Fibroblast of lung (primary cell): ENCODE measurements around the gene ARPC5. TPM values are rescaled to one million over a fixed set of nuclear protein-coding genes. Genes with fewer than 3 reads are reported as not detected.

Experiments used
- DNase-seq, 2 donors: peaks; one replicate each; pipeline versions ENCODE4 v3.0.0 to v3.0.0-alpha.2; 2010; ENCODE audit warnings: low read depth in 2 of 2
- H2AFZ ChIP-seq: 2 replicates; pipeline ENCODE4 v1.5.1; 2012; ENCODE audit warnings: low read length, control low read depth, inconsistent platforms
- H3K27ac ChIP-seq: 2 replicates; pipeline ENCODE4 v1.5.1; 2011; ENCODE audit warnings: low read length, control low read depth; ENCODE audit not compliant: insufficient read depth
- H3K27me3 ChIP-seq: 2 replicates; pipeline ENCODE4 v1.5.1; 2011; ENCODE audit warnings: mild to moderate bottlenecking, low read length; ENCODE audit not compliant: control insufficient read depth, insufficient read depth
- H3K36me3 ChIP-seq: 2 replicates; pipeline ENCODE4 v1.5.1; 2011; ENCODE audit warnings: low read length; ENCODE audit not compliant: control insufficient read depth, insufficient read depth
- H3K4me1 ChIP-seq: 2 replicates; pipeline ENCODE4 v1.5.1; 2011; ENCODE audit warnings: low read length; ENCODE audit not compliant: control insufficient read depth, insufficient read depth; ENCODE audit errors: extremely low read depth
- H3K4me2 ChIP-seq: 2 replicates; pipeline ENCODE4 v1.5.1; 2011; ENCODE audit warnings: low read length, control low read depth; ENCODE audit not compliant: insufficient read depth; ENCODE audit errors: extremely low read depth
- H3K4me3 ChIP-seq, 4 experiments: fragments of 200-600 bp in 1 of 4; sonication (generic) in 1 of 4; replicated peaks in 1 of 4; 2 replicates each; pipeline ENCODE4 v1.5.1; 2011 to 2016; ENCODE audit warnings: low read length in 4 of 4, low read depth in 3 of 4, mild to moderate bottlenecking in 3 of 4, control low read depth in 2 of 4, inconsistent platforms in 1 of 4, mixed read lengths in 1 of 4; ENCODE audit not compliant: insufficient read depth in 1 of 4; ENCODE audit errors: control extremely low read depth in 1 of 4
- H3K79me2 ChIP-seq: 2 replicates; pipeline ENCODE4 v1.5.1; 2012; ENCODE audit warnings: mild to moderate bottlenecking, low read length, inconsistent platforms; ENCODE audit not compliant: control insufficient read depth, insufficient read depth
- H3K9ac ChIP-seq: 2 replicates; pipeline ENCODE4 v1.5.1; 2011; ENCODE audit warnings: mild to moderate bottlenecking, low read length, control low read depth; ENCODE audit not compliant: insufficient read depth
- H3K9me3 ChIP-seq: 2 replicates; pipeline ENCODE4 v1.5.1; 2012; ENCODE audit warnings: low read depth, low read length; ENCODE audit not compliant: control insufficient read depth, insufficient read depth
- H4K20me1 ChIP-seq: 2 replicates; pipeline ENCODE4 v1.5.1; 2011; ENCODE audit warnings: low read length; ENCODE audit not compliant: control insufficient read depth, insufficient read depth; ENCODE audit errors: extremely low read depth
- EZH2 ChIP-seq: IDR thresholded peaks from 2 replicates; pipeline ENCODE4 v1.5.1; 2012; ENCODE audit warnings: low read length, control low read depth, mild to moderate bottlenecking; ENCODE audit errors: missing control alignments
- polyA plus RNA-seq, 2 donors: library from polyadenylated mRNA; depleted of rRNA in 1 of 2; stranded (reverse) in 1 of 2; unstranded in 1 of 2; fragments of >200 nt; gene quantifications; 2 replicates each; pipeline ENCODE4 v1.2.1, GENCODE V29; 2011 to 2012; ENCODE audit warnings: missing spikeins in 1 of 2
- total RNA-seq: library from RNA; depleted of rRNA; stranded (reverse); fragments of >200 nt; gene quantifications from 2 replicates; pipeline ENCODE4 v1.2.1, GENCODE V29; 2014
- TF ChIP-seq, protein P1 (sequence below), 2 donors: IDR thresholded peaks in 1 of 2; conservative IDR thresholded peaks in 1 of 2; 1 replicate in 1 of 2; 2 replicates in 1 of 2; pipeline ENCODE4 v1.5.1; 2011 to 2012; ENCODE audit warnings: low read length in 2 of 2, control low read depth in 1 of 2, inconsistent platforms in 1 of 2, low read depth in 1 of 2, mild to moderate bottlenecking in 1 of 2

ARPC5 gene
- total and polyA plus RNA-seq, 2 donors (not counting 1 experiment from before 2014, with no cell fraction given) = 142 to 350 TPM

DNA sequence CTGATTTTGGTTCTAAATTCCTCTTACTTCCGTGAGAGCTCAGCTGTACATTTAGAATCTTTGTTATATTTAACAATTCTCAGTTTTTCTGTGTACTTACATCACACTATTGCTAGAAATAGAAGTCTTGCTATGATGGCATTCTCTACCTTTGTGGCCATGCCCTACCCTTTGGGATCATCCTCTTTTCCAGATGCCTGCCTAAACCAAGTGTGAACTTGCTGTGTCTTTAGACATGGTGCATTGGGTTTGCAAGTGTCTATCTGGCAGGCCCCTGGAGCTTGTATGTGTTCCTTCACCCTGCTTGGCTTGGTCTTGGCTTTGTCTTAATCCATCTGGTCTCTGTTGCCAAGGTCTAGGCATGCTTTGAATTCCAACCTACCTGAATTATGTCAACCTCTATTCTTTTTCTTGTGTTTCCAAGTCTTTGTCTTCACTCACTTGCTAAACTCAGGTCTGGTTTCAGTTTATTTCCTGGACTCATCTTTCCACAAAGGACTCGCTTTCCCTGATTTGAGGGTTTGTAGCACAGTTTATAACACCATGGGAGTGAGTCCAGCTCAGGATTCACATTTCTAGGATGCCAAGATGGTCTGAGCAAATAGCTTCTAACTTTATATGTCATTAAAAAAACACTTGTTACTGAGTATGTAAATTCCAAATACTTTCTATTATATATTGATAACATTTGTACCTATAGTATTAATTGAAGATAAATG, 38.2 kb upstream of the ARPC5 start:
- no peaks in the 10 kb centered on the region for H3K79me2 ChIP-seq
- H3K27ac ChIP-seq = no peak overlapping the region
- H3K4me3 ChIP-seq = no peak overlapping the region
- H3K4me1 ChIP-seq = no peaks in the 10 kb centered on the region
- no peak overlapping the region for H3K9ac ChIP-seq
- no peak overlapping the region for H3K4me2 ChIP-seq
- no peak overlapping the region for H2AFZ ChIP-seq
- H3K9me3 ChIP-seq = no peaks in the 10 kb centered on the region
- no peaks in the 10 kb centered on the region for H3K36me3 ChIP-seq
- no peak for TF ChIP-seq EZH2
- TF ChIP-seq, protein P1, sequence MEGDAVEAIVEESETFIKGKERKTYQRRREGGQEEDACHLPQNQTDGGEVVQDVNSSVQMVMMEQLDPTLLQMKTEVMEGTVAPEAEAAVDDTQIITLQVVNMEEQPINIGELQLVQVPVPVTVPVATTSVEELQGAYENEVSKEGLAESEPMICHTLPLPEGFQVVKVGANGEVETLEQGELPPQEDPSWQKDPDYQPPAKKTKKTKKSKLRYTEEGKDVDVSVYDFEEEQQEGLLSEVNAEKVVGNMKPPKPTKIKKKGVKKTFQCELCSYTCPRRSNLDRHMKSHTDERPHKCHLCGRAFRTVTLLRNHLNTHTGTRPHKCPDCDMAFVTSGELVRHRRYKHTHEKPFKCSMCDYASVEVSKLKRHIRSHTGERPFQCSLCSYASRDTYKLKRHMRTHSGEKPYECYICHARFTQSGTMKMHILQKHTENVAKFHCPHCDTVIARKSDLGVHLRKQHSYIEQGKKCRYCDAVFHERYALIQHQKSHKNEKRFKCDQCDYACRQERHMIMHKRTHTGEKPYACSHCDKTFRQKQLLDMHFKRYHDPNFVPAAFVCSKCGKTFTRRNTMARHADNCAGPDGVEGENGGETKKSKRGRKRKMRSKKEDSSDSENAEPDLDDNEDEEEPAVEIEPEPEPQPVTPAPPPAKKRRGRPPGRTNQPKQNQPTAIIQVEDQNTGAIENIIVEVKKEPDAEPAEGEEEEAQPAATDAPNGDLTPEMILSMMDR (conservative IDR thresholded peaks at IDR 0.05 in 1 of 2, IDR thresholded peaks at IDR 0.05 in 1 of 2; ENCODE audit: low read depth in 1 of 2, low read length in 2 of 2) = no peak
- H4K20me1 ChIP-seq = no peaks in the 10 kb centered on the region
- no peaks in the 10 kb centered on the region for H3K27me3 ChIP-seq
- peak in 1 of 2 donors; percentile 19 for DNase-seq

DNA sequence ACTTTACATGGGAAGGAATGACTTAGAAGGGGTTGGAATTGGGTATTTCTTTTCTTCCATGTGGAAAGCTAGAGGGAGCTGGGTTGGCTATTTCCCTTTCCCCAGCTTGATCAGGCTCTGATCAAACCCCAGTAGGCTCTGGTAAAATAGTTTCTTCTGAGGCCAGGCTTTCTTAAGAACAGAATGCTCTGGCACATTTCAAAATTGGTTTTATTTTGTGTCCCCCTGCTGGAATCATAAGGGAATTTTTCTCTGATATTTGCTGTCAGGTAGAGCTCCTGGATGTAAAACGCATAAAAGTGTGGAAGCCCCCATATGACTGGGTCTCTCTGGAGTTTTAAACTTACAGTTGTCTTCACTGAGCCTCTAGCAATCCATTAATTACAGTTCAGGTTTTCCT, 34.6 kb upstream of the ARPC5 start:
- Histone ChIP-seq H3K4me2 (no peak overlapping the region), H3K4me3 (no peak overlapping the region), H2AFZ (no peak overlapping the region), H3K27me3 (no peaks in the 10 kb centered on the region), H3K36me3 (no peaks in the 10 kb centered on the region), H3K9ac (no peak overlapping the region), H3K27ac (no peak overlapping the region), H3K79me2 (no peaks in the 10 kb centered on the region), H3K4me1 (no peaks in the 10 kb centered on the region), H4K20me1 (no peaks in the 10 kb centered on the region), H3K9me3 (no peaks in the 10 kb centered on the region)
- no peak for TF ChIP-seq EZH2
- TF ChIP-seq, protein P1 (conservative IDR thresholded peaks at IDR 0.05 in 1 of 2, IDR thresholded peaks at IDR 0.05 in 1 of 2; ENCODE audit: low read depth in 1 of 2, low read length in 2 of 2) = peak in 1 of 2 donors; percentile 6
- no peak for DNase-seq

DNA sequence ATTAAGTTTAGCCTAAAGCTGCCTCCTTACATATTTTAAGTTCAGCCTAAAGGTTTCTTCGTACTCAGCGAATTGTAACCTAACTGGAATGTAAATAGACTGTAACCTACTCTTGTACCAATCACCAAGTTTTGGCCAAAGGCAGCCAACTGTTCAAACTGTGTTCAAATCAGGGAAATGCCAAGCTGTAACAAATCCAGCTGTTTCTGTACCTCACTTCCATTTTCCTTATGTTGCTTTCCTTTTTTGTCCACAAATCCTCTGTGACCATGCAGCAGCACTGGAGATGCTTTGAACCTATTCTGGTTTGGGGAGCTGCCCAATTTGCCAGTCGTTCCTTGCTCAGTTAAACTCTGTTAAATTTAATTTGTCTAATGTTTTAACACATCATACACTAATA, 20.8 kb upstream of the ARPC5 start:
- Histone ChIP-seq H3K9ac (no peak overlapping the region), H2AFZ (no peak overlapping the region), H3K27me3 (no peaks in the 10 kb centered on the region), H3K4me3 (no peak overlapping the region), H3K79me2 (no peaks in the 10 kb centered on the region), H3K4me1 (peaks cover 2% of the 10 kb centered on the region), H4K20me1 (no peaks in the 10 kb centered on the region), H3K4me2 (no peak overlapping the region), H3K27ac (no peak overlapping the region), H3K36me3 (no peaks in the 10 kb centered on the region), H3K9me3 (no peaks in the 10 kb centered on the region)
- TF ChIP-seq, protein P1 (conservative IDR thresholded peaks at IDR 0.05 in 1 of 2, IDR thresholded peaks at IDR 0.05 in 1 of 2; ENCODE audit: low read depth in 1 of 2, low read length in 2 of 2) = no peak
- TF ChIP-seq EZH2 = no peak
- no peak for DNase-seq
